ENCODE measurements around the gene MFSD11. TPM values are rescaled to one million over a fixed set of nuclear protein-coding genes. Genes with fewer than 3 reads are reported as not detected.

Gene MFSD11
- polyA plus RNA-seq, 1 donor from 2014 or later, result 36.1 TPM

GRCh38 chr17:76714822-76715495, 23.0 kb upstream of the MFSD11 start:
- H3K36me3 ChIP-seq (ENCODE audit: insufficient read depth, low read length), result peaks cover 4% of the 10 kb centered on the region

GRCh38 chr17:76715496-76715830, 22.5 kb upstream of the MFSD11 start:
- Histone ChIP-seq H3K27ac (ENCODE audit: low read length) (no peak overlapping the region), H4K20me1 (ENCODE audit: insufficient read depth) (no peaks in the 10 kb centered on the region), H3F3A (ENCODE audit: insufficient read depth, low read length, poor library complexity, severe bottlenecking) (no peaks in the 10 kb centered on the region), H3K9me3 (ENCODE audit: low read length) (no peaks in the 10 kb centered on the region), H3K9ac (ENCODE audit: low read length) (no peak overlapping the region), H2AFZ (ENCODE audit: low read depth, low read length) (no peak overlapping the region), H3K36me3 (ENCODE audit: insufficient read depth, low read length) (peaks cover 4% of the 10 kb centered on the region), H3K9me2 (ENCODE audit: insufficient read depth, low read length) (no peaks in the 10 kb centered on the region), H3K27me3 (ENCODE audit: insufficient read depth, low read depth, low read length) (no peaks in the 10 kb centered on the region), H3K79me2 (replicated peaks; ENCODE audit: insufficient read depth, low read length) (no peaks in the 10 kb centered on the region), H3K4me3 (ENCODE audit: low read length) (no peak overlapping the region), H3K4me2 (ENCODE audit: low read length) (no peak overlapping the region)
- TF ChIP-seq CTCF (IDR thresholded peaks at IDR 0.05; ENCODE audit: poor library complexity, severe bottlenecking), result no peak
- no peak for TF ChIP-seq EP300 (conservative IDR thresholded peaks at IDR 0.05; ENCODE audit: poor library complexity, severe bottlenecking)
- TF ChIP-seq POLR2AphosphoS5 (IDR thresholded peaks at IDR 0.05), result no peak
- TF ChIP-seq MXI1 (conservative IDR thresholded peaks at IDR 0.05; ENCODE audit: poor library complexity, severe bottlenecking), result no peak
- no peak for TF ChIP-seq EZH2 (IDR thresholded peaks at IDR 0.05; ENCODE audit: borderline replicate concordance, insufficient read depth, low read length, poor library complexity, severe bottlenecking)
- no peak for TF ChIP-seq TAF1 (IDR thresholded peaks at IDR 0.05; ENCODE audit: low read depth)
- no peak for TF ChIP-seq RAD21 (conservative IDR thresholded peaks at IDR 0.05)

More at GRCh38 chr17:76714822-76715495, 23.0 kb upstream of the MFSD11 start:
- no peaks in the 10 kb centered on the region for H4K20me1 ChIP-seq (ENCODE audit: insufficient read depth)
- no peaks in the 10 kb centered on the region for H3K27me3 ChIP-seq (ENCODE audit: insufficient read depth, low read depth, low read length)
- no peaks in the 10 kb centered on the region for H3K79me2 ChIP-seq (replicated peaks; ENCODE audit: insufficient read depth, low read length)
- H3K9me3 ChIP-seq (ENCODE audit: low read length), result no peaks in the 10 kb centered on the region
- H3K27ac ChIP-seq (ENCODE audit: low read length), result no peak overlapping the region
- no peaks in the 10 kb centered on the region for H3K9me2 ChIP-seq (ENCODE audit: insufficient read depth, low read length)
- no peak overlapping the region for H3K4me3 ChIP-seq (ENCODE audit: low read length)
- TF ChIP-seq TAF1 (IDR thresholded peaks at IDR 0.05; ENCODE audit: low read depth) (no peak), SMC3 (conservative IDR thresholded peaks at IDR 0.05; ENCODE audit: poor library complexity) (peak; percentile 89), RAD21 (conservative IDR thresholded peaks at IDR 0.05) (peak; percentile 78), MXI1 (conservative IDR thresholded peaks at IDR 0.05; ENCODE audit: poor library complexity, severe bottlenecking) (no peak), REST (IDR thresholded peaks at IDR 0.05; ENCODE audit: borderline replicate concordance) (no peak), EP300 (conservative IDR thresholded peaks at IDR 0.05; ENCODE audit: poor library complexity, severe bottlenecking) (no peak), CTCF (IDR thresholded peaks at IDR 0.05; ENCODE audit: poor library complexity, severe bottlenecking) (peak; percentile 86)
- H3F3A ChIP-seq (ENCODE audit: insufficient read depth, low read length, poor library complexity, severe bottlenecking), result no peaks in the 10 kb centered on the region
- H3K4me2 ChIP-seq (ENCODE audit: low read length), result no peak overlapping the region
- no peak overlapping the region for H3K9ac ChIP-seq (ENCODE audit: low read length)
- H2AFZ ChIP-seq (ENCODE audit: low read depth, low read length), result no peak overlapping the region

Data from neural cell (in vitro differentiated cells).